Measurements from ENCODE around the gene LAMA5. TPM values are rescaled to one million over a fixed set of nuclear protein-coding genes. Genes with fewer than 3 reads are reported as not detected.

The LAMA5 gene
- total RNA-seq, 1 donor from 2014 or later: 34.5 TPM

GRCh38 chr20:62335532-62335931, 31.6 kb downstream of the LAMA5 start:
- Mint-ChIP-seq H3K4me1 (ENCODE audit: unreplicated experiment) (peaks cover 8% of the 10 kb centered on the region), H3K36me3 (ENCODE audit: low read depth, unreplicated experiment) (no peaks in the 10 kb centered on the region), H3K4me3 (ENCODE audit: unreplicated experiment) (no peak overlapping the region), H3K9me3 (ENCODE audit: unreplicated experiment) (no peaks in the 10 kb centered on the region), H3K27ac (ENCODE audit: unreplicated experiment) (no peak overlapping the region), H3K27me3 (ENCODE audit: unreplicated experiment) (peaks cover 9% of the 10 kb centered on the region)
- TF ChIP-seq CTCF (IDR thresholded peaks at IDR 0.05; ENCODE audit: unreplicated experiment): no peak
- no peak for DNase-seq (ENCODE audit: low spot score)

DNA sequence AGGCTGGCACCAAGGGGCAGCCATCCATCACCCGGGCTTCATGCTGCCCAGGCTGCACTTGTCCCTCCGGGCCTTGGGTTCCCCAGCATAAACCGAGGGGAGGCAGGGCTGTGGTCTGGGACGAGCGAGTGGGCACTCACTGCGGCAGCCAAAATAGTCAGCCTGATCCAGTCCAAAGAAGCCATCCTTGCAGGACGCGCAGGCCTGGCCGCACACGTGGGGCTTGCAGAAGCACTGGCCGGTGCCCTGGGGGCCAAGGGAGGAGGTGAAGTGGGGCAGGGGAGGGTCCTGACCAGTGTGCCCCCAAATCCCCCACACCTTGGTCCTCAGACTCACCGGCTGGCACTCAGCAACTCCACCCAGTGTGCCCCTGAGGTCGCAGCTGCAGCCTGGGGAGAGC, 32.2 kb downstream of the LAMA5 start:
- peaks cover 8% of the 10 kb centered on the region for H3K27me3 Mint-ChIP-seq (ENCODE audit: unreplicated experiment)
- TF ChIP-seq CTCF (IDR thresholded peaks at IDR 0.05; ENCODE audit: unreplicated experiment): no peak
- no peak overlapping the region for H3K27ac Mint-ChIP-seq (ENCODE audit: unreplicated experiment)
- H3K36me3 Mint-ChIP-seq (ENCODE audit: low read depth, unreplicated experiment): no peaks in the 10 kb centered on the region
- H3K4me3 Mint-ChIP-seq (ENCODE audit: unreplicated experiment): no peak overlapping the region
- H3K9me3 Mint-ChIP-seq (ENCODE audit: unreplicated experiment): no peaks in the 10 kb centered on the region
- H3K4me1 Mint-ChIP-seq (ENCODE audit: unreplicated experiment): peaks cover 7% of the 10 kb centered on the region
- no peak for DNase-seq (ENCODE audit: low spot score)

DNA sequence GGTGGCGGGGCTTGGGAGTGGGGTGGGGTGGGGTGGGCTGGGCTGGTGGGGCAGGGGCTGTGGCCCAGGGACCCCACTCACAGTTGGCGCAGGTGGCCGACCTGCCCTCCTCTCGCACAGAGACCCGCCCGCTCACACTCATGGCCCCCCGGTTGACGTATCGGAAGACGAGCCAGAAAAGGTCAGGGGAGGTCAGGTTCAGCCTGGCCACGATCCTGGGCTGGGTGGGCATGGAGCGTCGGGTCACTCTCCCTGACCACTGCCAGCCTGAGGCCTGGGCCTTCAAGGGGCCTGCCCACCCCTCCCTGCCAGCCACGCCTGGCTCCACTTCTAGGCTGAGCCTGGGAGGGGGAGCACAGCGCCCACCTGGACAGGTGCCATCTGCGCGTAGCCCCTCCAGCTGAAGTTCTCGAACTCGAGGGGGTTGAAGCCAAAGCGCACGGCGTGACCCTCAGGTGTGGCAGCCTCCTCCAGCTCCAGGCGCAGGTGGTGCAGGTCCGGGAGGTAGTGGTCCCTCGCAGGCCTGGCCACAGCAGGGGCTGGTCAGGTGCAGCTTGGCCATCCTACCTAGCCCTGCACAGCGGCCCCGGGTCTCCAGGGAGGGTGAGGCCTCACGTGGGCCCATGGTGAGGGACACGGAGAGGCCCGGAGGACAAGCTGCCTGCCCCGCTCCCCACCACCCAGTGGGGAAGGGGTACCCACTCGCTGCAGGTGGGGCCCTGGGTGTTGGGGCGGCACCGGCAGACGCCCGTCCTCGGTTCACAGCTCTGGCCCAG, 33.1 kb downstream of the LAMA5 start:
- H3K9me3 Mint-ChIP-seq (ENCODE audit: unreplicated experiment): no peaks in the 10 kb centered on the region
- peaks cover 9% of the 10 kb centered on the region for H3K27me3 Mint-ChIP-seq (ENCODE audit: unreplicated experiment)
- TF ChIP-seq CTCF (IDR thresholded peaks at IDR 0.05; ENCODE audit: unreplicated experiment): no peak
- H3K27ac Mint-ChIP-seq (ENCODE audit: unreplicated experiment): no peak overlapping the region
- no peak for DNase-seq (ENCODE audit: low spot score)
- H3K4me3 Mint-ChIP-seq (ENCODE audit: unreplicated experiment): no peak overlapping the region
- H3K4me1 Mint-ChIP-seq (ENCODE audit: unreplicated experiment): peaks cover 3% of the 10 kb centered on the region
- H3K36me3 Mint-ChIP-seq (ENCODE audit: low read depth, unreplicated experiment): no peaks in the 10 kb centered on the region

- no peak for TF ChIP-seq CTCF (IDR thresholded peaks at IDR 0.05; ENCODE audit: unreplicated experiment)
- H3K9me3 Mint-ChIP-seq (ENCODE audit: unreplicated experiment): no peaks in the 10 kb centered on the region
Measured at GRCh38 chr20:62332989-62333819, 33.9 kb downstream of the LAMA5 start.

DNA sequence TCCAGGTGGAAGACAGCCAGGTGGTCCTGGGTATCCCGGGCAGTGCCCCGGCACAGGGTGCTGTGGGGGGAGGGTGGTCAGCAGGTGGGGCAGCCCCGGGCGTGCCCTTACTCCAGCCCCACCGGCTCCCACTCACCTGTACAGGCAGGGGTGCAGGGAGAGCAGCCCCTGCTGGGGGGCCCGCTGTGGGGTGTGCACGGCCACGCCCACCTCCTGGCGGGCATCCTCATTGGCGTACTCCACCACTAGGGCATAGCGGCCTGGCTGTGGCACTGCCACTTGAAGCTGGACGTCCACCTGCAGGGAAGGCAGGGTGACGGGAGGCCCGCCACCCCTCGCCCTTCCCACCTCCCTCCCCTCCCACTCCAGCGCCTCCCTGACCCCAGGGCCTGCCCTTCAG, 34.7 kb downstream of the LAMA5 start:
- no peak overlapping the region for H3K4me3 Mint-ChIP-seq (ENCODE audit: unreplicated experiment)
- H3K36me3 Mint-ChIP-seq (ENCODE audit: low read depth, unreplicated experiment): no peaks in the 10 kb centered on the region
- H3K9me3 Mint-ChIP-seq (ENCODE audit: unreplicated experiment): no peaks in the 10 kb centered on the region
- no peak for TF ChIP-seq CTCF (IDR thresholded peaks at IDR 0.05; ENCODE audit: unreplicated experiment)
- H3K27ac Mint-ChIP-seq (ENCODE audit: unreplicated experiment): no peak overlapping the region
- peaks cover 7% of the 10 kb centered on the region for H3K27me3 Mint-ChIP-seq (ENCODE audit: unreplicated experiment)
- H3K4me1 Mint-ChIP-seq (ENCODE audit: unreplicated experiment): peaks cover 3% of the 10 kb centered on the region
- DNase-seq (ENCODE audit: low spot score): no peak

More at GRCh38 chr20:62332989-62333819, 33.9 kb downstream of the LAMA5 start:
- no peak overlapping the region for H3K4me3 Mint-ChIP-seq (ENCODE audit: unreplicated experiment)
- no peak for DNase-seq (ENCODE audit: low spot score)
- H3K27ac Mint-ChIP-seq (ENCODE audit: unreplicated experiment): no peak overlapping the region
- H3K4me1 Mint-ChIP-seq (ENCODE audit: unreplicated experiment): peaks cover 3% of the 10 kb centered on the region
- H3K27me3 Mint-ChIP-seq (ENCODE audit: unreplicated experiment): peaks cover 9% of the 10 kb centered on the region
- no peaks in the 10 kb centered on the region for H3K36me3 Mint-ChIP-seq (ENCODE audit: low read depth, unreplicated experiment)
